Measurements from ENCODE around the gene UNC5C.

UNC5C gene

GRCh38 chr4:95367824-95368223 lies 180.9 kb downstream of the UNC5C start:
- CTCF ChIA-PET, result no interaction called here
- DNase-seq (ENCODE audit: extremely low spot score), result no peak
- POLR2A ChIA-PET, result no interaction called here
- TF ChIP-seq SP1 (IDR thresholded peaks at IDR 0.05) (no peak), FOXA1 (IDR thresholded peaks at IDR 0.05) (no peak), TARDBP (IDR thresholded peaks at IDR 0.05) (no peak), LEF1 (IDR thresholded peaks at IDR 0.05; ENCODE audit: borderline replicate concordance) (no peak), ZNF384 (IDR thresholded peaks at IDR 0.05) (no peak), PKNOX1 (IDR thresholded peaks at IDR 0.05) (no peak), FOXK2 (IDR thresholded peaks at IDR 0.05) (no peak), ELF4 (IDR thresholded peaks at IDR 0.05) (no peak), BHLHE40 (IDR thresholded peaks at IDR 0.05; ENCODE audit: borderline replicate concordance) (no peak), ARNT (IDR thresholded peaks at IDR 0.05) (no peak), FOXM1 (IDR thresholded peaks at IDR 0.05; ENCODE audit: borderline replicate concordance) (no peak), L3MBTL2 (conservative IDR thresholded peaks at IDR 0.05) (no peak), CTBP1 (IDR thresholded peaks at IDR 0.05; ENCODE audit: borderline replicate concordance) (no peak)

GRCh38 chr4:95363966-95364365 lies 184.8 kb downstream of the UNC5C start:
- ChIA-PET POLR2A (no interaction called here), CTCF (interaction anchor here (0.9 to 1.2 kb wide), 3 partner anchors 94 to 288 kb away, joined by 3 to 4 read pairs (median 3); no protein-coding TSS in a partner anchor)
- TF ChIP-seq CTBP1 (IDR thresholded peaks at IDR 0.05; ENCODE audit: borderline replicate concordance) (no peak), FOXA1 (IDR thresholded peaks at IDR 0.05) (no peak), ZNF384 (IDR thresholded peaks at IDR 0.05) (no peak), L3MBTL2 (conservative IDR thresholded peaks at IDR 0.05) (no peak), SUZ12 (IDR thresholded peaks at IDR 0.05) (no peak), PKNOX1 (IDR thresholded peaks at IDR 0.05) (no peak), TARDBP (IDR thresholded peaks at IDR 0.05) (no peak), HDGF (IDR thresholded peaks at IDR 0.05; ENCODE audit: borderline replicate concordance) (no peak), BHLHE40 (IDR thresholded peaks at IDR 0.05; ENCODE audit: borderline replicate concordance) (no peak), FOXK2 (IDR thresholded peaks at IDR 0.05) (no peak), SP1 (IDR thresholded peaks at IDR 0.05) (no peak), FOXM1 (IDR thresholded peaks at IDR 0.05; ENCODE audit: borderline replicate concordance) (no peak), LEF1 (IDR thresholded peaks at IDR 0.05; ENCODE audit: borderline replicate concordance) (no peak), ELF4 (IDR thresholded peaks at IDR 0.05) (no peak), ARNT (IDR thresholded peaks at IDR 0.05) (no peak), NFRKB (IDR thresholded peaks at IDR 0.05) (no peak)
- DNase-seq (ENCODE audit: extremely low spot score), result no peak

- ChIA-PET CTCF (interaction anchor here (0.6 to 1.2 kb wide), 3 partner anchors 59 to 288 kb away, joined by 3 read pairs; no protein-coding TSS in a partner anchor), POLR2A (no interaction called here)
- DNase-seq (ENCODE audit: extremely low spot score), result no peak
- TF ChIP-seq CTBP1 (IDR thresholded peaks at IDR 0.05; ENCODE audit: borderline replicate concordance) (no peak), L3MBTL2 (conservative IDR thresholded peaks at IDR 0.05) (no peak), SP1 (IDR thresholded peaks at IDR 0.05) (no peak), BHLHE40 (IDR thresholded peaks at IDR 0.05; ENCODE audit: borderline replicate concordance) (no peak), HDGF (IDR thresholded peaks at IDR 0.05; ENCODE audit: borderline replicate concordance) (no peak), NFRKB (IDR thresholded peaks at IDR 0.05) (no peak), LEF1 (IDR thresholded peaks at IDR 0.05; ENCODE audit: borderline replicate concordance) (no peak), PKNOX1 (IDR thresholded peaks at IDR 0.05) (no peak; the same call in 1 of the 2 replicates), ARNT (IDR thresholded peaks at IDR 0.05) (no peak), SUZ12 (IDR thresholded peaks at IDR 0.05) (no peak), FOXK2 (IDR thresholded peaks at IDR 0.05) (no peak), TARDBP (IDR thresholded peaks at IDR 0.05) (no peak), FOXM1 (IDR thresholded peaks at IDR 0.05; ENCODE audit: borderline replicate concordance) (no peak), ELF4 (IDR thresholded peaks at IDR 0.05) (no peak), FOXA1 (IDR thresholded peaks at IDR 0.05) (no peak)
Measured at GRCh38 chr4:95363559-95363925, 185.2 kb downstream of the UNC5C start.

GRCh38 chr4:95362906-95363558 lies 185.7 kb downstream of the UNC5C start:
- CTCF ChIA-PET, result interaction anchor here (0.6 to 1.2 kb wide), 9 partner anchors 11 to 289 kb away, joined by 3 to 4 read pairs (median 3); no protein-coding TSS in a partner anchor
- POLR2A ChIA-PET, result no interaction called here
- peak; percentile 56 for DNase-seq (ENCODE audit: extremely low spot score)
- TF ChIP-seq NFRKB (IDR thresholded peaks at IDR 0.05) (no peak), PKNOX1 (IDR thresholded peaks at IDR 0.05) (peak; percentile 33; the same call in 1 of the 2 replicates)

GRCh38 chr4:95362066-95362465 lies 186.7 kb downstream of the UNC5C start:
- ChIA-PET POLR2A (no interaction called here), CTCF (interaction anchor here (0.7 to 1.2 kb wide), 2 partner anchors 13 to 52 kb away, joined by 3 to 4 read pairs; no protein-coding TSS in a partner anchor)
- no peak for DNase-seq (ENCODE audit: extremely low spot score)
- no peak for TF ChIP-seq NFRKB (IDR thresholded peaks at IDR 0.05)
- TF ChIP-seq ARNT (IDR thresholded peaks at IDR 0.05), result no peak
- TF ChIP-seq TARDBP (IDR thresholded peaks at IDR 0.05), result no peak
- TF ChIP-seq FOXM1 (IDR thresholded peaks at IDR 0.05; ENCODE audit: borderline replicate concordance), result no peak
- TF ChIP-seq CTBP1 (IDR thresholded peaks at IDR 0.05; ENCODE audit: borderline replicate concordance), result no peak
- TF ChIP-seq LEF1 (IDR thresholded peaks at IDR 0.05; ENCODE audit: borderline replicate concordance), result no peak
- TF ChIP-seq FOXA1 (IDR thresholded peaks at IDR 0.05), result no peak
- TF ChIP-seq PKNOX1 (IDR thresholded peaks at IDR 0.05), result no peak
- no peak for TF ChIP-seq L3MBTL2 (conservative IDR thresholded peaks at IDR 0.05)
- TF ChIP-seq ZNF384 (IDR thresholded peaks at IDR 0.05), result no peak
- TF ChIP-seq BHLHE40 (IDR thresholded peaks at IDR 0.05; ENCODE audit: borderline replicate concordance), result no peak

Data from HEK293T (cell line).